DND-41 (cell line): ENCODE measurements around the gene BLM.
A peak's percentile ranks its signal among the peaks of the same experiment; 100 is the strongest.
"Not testable (repeated sequence)": the region's sequence is repeated elsewhere in the genome, so short reads cannot be mapped to it uniquely, and the experiment has no call there.

Source experiments
- ATAC-seq: fragments of 200-7000 bp; cut with Tn5 transposase; 3 replicates; pipeline ENCODE4 v1.9.1; 2021; ENCODE audit warnings: low read depth; ENCODE audit not compliant: insufficient read depth
- DNase-seq: peaks from one replicate; pipeline ENCODE4 v3.0.0-alpha.2; 2020
- H2AFZ ChIP-seq: 2 replicates; pipeline ENCODE4 v1.6.0; 2012; ENCODE audit warnings: low read depth, low read length
- H3K27ac ChIP-seq: 2 replicates; pipeline ENCODE4 v1.5.1; 2012; ENCODE audit warnings: low read length, inconsistent platforms
- H3K27me3 ChIP-seq: fragments of 200-600 bp; sonication (generic); 2 replicates; pipeline ENCODE4 v1.6.0; 2012; ENCODE audit warnings: low read length, mild to moderate bottlenecking, inconsistent platforms; ENCODE audit not compliant: insufficient read depth, poor library complexity
- H3K36me3 ChIP-seq: 2 replicates; pipeline ENCODE4 v1.5.1; 2012; ENCODE audit warnings: low read length, inconsistent platforms; ENCODE audit not compliant: insufficient read depth
- H3K4me1 ChIP-seq: 2 replicates; pipeline ENCODE4 v1.5.1; 2012; ENCODE audit warnings: mild to moderate bottlenecking, low read length; ENCODE audit not compliant: insufficient read depth
- H3K4me2 ChIP-seq: 2 replicates; pipeline ENCODE4 v1.6.0; 2012; ENCODE audit warnings: mild to moderate bottlenecking, moderate library complexity, low read length, inconsistent platforms; ENCODE audit not compliant: insufficient read depth
- H3K4me3 ChIP-seq, 2 experiments: fragments of 200-600 bp in 1 of 2; shearing (Covaris generic) in 1 of 2; 2 replicates each; pipeline ENCODE4 v1.5.1; 2012 to 2016; ENCODE audit warnings: inconsistent platforms in 2 of 2, low read length in 2 of 2, mild to moderate bottlenecking in 2 of 2, low read depth in 1 of 2, moderate library complexity in 1 of 2
- H3K79me2 ChIP-seq: 2 replicates; pipeline ENCODE4 v1.6.0; 2012; ENCODE audit warnings: low read length, inconsistent platforms; ENCODE audit not compliant: insufficient read depth
- H3K9ac ChIP-seq: 2 replicates; pipeline ENCODE4 v1.6.0; 2012; ENCODE audit warnings: low read depth, mild to moderate bottlenecking, inconsistent platforms, low read length, moderate library complexity
- H3K9me3 ChIP-seq: 2 replicates; pipeline ENCODE4 v1.5.1; 2012; ENCODE audit warnings: low read length, moderate library complexity, mild to moderate bottlenecking, inconsistent platforms; ENCODE audit not compliant: insufficient read depth, severe bottlenecking
- H4K20me1 ChIP-seq: 2 replicates; pipeline ENCODE4 v1.6.0; 2012; ENCODE audit warnings: low read length; ENCODE audit not compliant: insufficient read depth
- EZH2 ChIP-seq: IDR thresholded peaks from 3 replicates; pipeline ENCODE4 v1.6.1; 2012; ENCODE audit warnings: borderline replicate concordance, low read depth, mild to moderate bottlenecking, moderate library complexity, low read length, inconsistent platforms; ENCODE audit not compliant: severe bottlenecking
- TF ChIP-seq, protein P1 (sequence below): IDR thresholded peaks from 2 replicates; pipeline ENCODE4 v1.5.1; 2012; ENCODE audit warnings: borderline replicate concordance, low read length, moderate library complexity, mild to moderate bottlenecking; ENCODE audit not compliant: poor library complexity, severe bottlenecking; ENCODE audit errors: extremely low read depth

BLM gene

DNA sequence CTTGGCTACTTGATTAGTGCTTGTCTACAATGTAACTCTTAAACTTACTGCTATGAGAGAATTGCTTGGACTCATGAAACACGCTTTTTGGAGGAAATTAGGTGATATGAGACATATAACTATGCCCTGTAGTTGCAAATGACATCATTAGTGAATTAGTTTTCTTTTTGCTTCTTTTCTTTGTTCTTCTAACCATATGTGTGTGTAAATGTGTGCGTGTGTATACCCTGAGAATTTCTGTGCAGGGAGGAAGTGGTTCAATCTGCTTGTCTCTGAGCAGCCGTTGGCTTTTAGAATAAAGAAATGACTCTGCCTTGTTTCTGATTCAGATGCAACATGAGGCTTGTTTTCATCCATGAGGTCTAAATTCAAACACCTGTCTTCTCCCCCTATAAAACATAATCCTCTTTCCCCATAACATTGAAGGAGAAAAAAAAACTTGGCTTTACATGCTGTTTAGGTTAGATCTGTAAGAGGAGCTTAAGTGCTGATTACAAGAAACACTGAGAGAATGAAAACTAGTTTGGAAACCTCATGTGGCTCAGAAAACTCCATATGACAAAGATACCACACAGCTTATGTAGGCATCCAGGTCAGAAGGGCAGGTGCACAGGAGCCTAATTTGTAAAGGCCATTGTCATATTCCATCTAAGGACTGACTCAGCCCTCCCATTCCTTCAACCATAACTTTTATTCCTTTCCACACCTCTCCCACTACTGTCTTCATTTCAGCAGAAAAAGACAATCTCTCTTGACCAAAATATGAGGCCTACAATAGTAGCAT, 30.5 kb upstream of the BLM start:
- H3K9me3 ChIP-seq = no peaks in the 10 kb centered on the region
- peak overlapping the region; percentile 62 for H2AFZ ChIP-seq
- TF ChIP-seq EZH2 = no peak
- TF ChIP-seq, protein P1, sequence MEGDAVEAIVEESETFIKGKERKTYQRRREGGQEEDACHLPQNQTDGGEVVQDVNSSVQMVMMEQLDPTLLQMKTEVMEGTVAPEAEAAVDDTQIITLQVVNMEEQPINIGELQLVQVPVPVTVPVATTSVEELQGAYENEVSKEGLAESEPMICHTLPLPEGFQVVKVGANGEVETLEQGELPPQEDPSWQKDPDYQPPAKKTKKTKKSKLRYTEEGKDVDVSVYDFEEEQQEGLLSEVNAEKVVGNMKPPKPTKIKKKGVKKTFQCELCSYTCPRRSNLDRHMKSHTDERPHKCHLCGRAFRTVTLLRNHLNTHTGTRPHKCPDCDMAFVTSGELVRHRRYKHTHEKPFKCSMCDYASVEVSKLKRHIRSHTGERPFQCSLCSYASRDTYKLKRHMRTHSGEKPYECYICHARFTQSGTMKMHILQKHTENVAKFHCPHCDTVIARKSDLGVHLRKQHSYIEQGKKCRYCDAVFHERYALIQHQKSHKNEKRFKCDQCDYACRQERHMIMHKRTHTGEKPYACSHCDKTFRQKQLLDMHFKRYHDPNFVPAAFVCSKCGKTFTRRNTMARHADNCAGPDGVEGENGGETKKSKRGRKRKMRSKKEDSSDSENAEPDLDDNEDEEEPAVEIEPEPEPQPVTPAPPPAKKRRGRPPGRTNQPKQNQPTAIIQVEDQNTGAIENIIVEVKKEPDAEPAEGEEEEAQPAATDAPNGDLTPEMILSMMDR = no peak
- no peaks in the 10 kb centered on the region for H3K79me2 ChIP-seq
- H4K20me1 ChIP-seq = no peaks in the 10 kb centered on the region
- ATAC-seq (peak; percentile 95), DNase-seq (peak; percentile 62)
- H3K36me3 ChIP-seq = no peaks in the 10 kb centered on the region
- H3K4me3 ChIP-seq = no peak overlapping the region
- peak overlapping the region; percentile 43 for H3K9ac ChIP-seq
- H3K27ac ChIP-seq = peak overlapping the region; percentile 87
- H3K4me2 ChIP-seq = peak overlapping the region; percentile 24
- H3K4me1 ChIP-seq = peaks cover 32% of the 10 kb centered on the region
- H3K27me3 ChIP-seq = no peaks in the 10 kb centered on the region

DNA sequence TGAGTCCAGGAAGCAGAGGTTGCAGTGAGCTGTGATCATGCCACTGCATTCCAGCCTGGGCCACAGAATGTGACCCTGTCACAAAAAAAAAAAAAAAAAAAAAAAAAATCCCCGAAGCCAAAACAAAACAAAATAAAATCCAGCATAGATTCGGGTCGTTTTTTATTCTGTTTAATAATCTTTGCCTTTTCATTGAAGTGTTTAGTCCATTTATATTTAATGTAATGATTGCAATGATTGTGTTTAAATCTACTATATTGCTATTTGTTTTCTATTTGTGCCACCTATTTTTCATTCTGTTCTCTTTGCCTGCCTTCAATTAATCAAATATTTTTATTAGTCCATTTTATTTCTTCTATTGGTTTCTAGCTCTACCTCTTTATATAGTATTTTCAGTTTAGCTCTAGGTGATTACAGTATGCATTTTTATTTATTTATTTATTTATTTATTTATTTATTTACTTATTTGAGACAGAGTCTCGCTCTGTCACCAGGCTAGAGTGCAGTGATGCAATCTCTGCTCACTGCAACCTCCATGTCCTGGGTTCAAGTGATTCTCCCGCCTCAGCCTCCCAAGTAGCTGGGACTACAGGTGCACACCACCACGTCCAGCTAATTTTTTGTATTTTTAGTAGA, 27.7 kb upstream of the BLM start:
- not testable (repeated sequence) for H3K9ac ChIP-seq, H3K27me3 ChIP-seq, H3K9me3 ChIP-seq, H2AFZ ChIP-seq, H3K4me2 ChIP-seq, H3K27ac ChIP-seq, H4K20me1 ChIP-seq, DNase-seq, H3K36me3 ChIP-seq, ATAC-seq, H3K4me3 ChIP-seq, H3K79me2 ChIP-seq
- H3K4me1 ChIP-seq = peaks cover 32% of the 10 kb centered on the region

DNA sequence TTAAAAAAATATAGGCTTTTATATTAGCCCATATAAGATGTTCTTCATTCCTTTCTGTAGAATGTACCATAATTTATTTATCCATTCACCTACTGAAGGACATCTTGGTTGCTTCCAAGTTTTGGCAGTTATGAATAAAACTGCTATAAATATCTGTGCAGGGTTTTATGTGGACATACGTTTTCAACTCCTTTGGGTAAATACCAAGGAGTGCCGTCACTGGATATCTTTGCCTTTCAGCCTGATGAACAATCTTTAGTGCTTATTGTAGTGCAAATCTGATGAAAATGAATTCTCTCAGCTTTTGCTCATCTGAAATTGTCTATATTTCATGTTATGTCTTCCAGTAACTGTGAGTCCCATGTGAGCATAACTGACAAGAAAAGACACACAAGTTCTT, 26.6 kb upstream of the BLM start:
- Histone ChIP-seq H3K79me2 (no peaks in the 10 kb centered on the region), H3K27me3 (no peaks in the 10 kb centered on the region), H3K4me1 (peaks cover 28% of the 10 kb centered on the region), H4K20me1 (no peaks in the 10 kb centered on the region), H3K27ac (no peak overlapping the region), H3K4me3 (no peak overlapping the region), H2AFZ (no peak overlapping the region), H3K9me3 (no peaks in the 10 kb centered on the region), H3K4me2 (no peak overlapping the region), H3K9ac (no peak overlapping the region), H3K36me3 (no peaks in the 10 kb centered on the region)
- no peak for TF ChIP-seq EZH2
- TF ChIP-seq, protein P1 = no peak
- ATAC-seq (no peak), DNase-seq (no peak)

DNA sequence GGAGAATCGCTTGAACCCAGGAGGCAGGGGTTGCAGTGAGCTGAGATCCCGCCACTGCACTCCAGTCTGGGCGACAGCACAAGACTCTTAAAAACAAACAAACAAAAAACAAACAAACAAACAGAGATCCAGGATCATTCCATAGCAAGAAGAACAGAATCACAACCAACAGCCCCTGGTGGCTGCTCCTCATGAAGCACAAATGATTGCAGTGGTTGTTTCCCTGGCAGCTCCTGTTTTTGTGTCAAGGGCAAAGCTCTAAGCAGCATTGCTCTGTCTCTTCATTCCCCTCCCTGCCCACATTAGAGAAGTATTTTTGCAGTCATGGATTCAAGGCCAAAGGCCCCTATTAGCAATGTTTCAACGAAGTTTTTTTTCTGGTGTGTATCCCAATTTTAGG, 25.8 kb upstream of the BLM start:
- Histone ChIP-seq H3K4me2 (no peak overlapping the region), H3K27ac (no peak overlapping the region), H3K9me3 (no peaks in the 10 kb centered on the region), H2AFZ (no peak overlapping the region), H3K4me1 (peaks cover 20% of the 10 kb centered on the region), H3K36me3 (no peaks in the 10 kb centered on the region), H3K4me3 (no peak overlapping the region), H3K79me2 (no peaks in the 10 kb centered on the region), H4K20me1 (no peaks in the 10 kb centered on the region), H3K27me3 (no peaks in the 10 kb centered on the region), H3K9ac (no peak overlapping the region)
- TF ChIP-seq, protein P1 = no peak
- no peak for TF ChIP-seq EZH2
- ATAC-seq = no peak
- DNase-seq = no peak
